IMR-90 (cell line): Measurements from ENCODE around the gene CBX3. TPM values are rescaled to one million over a fixed set of nuclear protein-coding genes. Genes with fewer than 3 reads are reported as not detected.

Experiments
- ATAC-seq: fragments of 200-7000 bp; cut with Tn5 transposase; 2 replicates; pipeline ENCODE4 v1.9.1; 2020; ENCODE audit warnings: low read depth, mild to moderate bottlenecking, moderate library complexity
- BruUV-seq: library from RNA; stranded (reverse); fragments of 400-500 nt; replicated peaks from 2 replicates; lab custom pipeline; 2021; lab: Mats Ljungman, UMichigan
- CTCF ChIA-PET: fragments of 300-600 bp; formaldehyde crosslinking; extraction: SDS; loops from one replicate; lab custom pipeline; 2021; ENCODE audit warnings: antibody characterized with exemption; lab: Yijun Ruan, JAX
- POLR2A ChIA-PET: fragments of 300-600 bp; sonication (Branson Sonifier 250); formaldehyde crosslinking; loops from one replicate; lab custom pipeline; 2022; ENCODE audit warnings: antibody characterized with exemption; ENCODE audit not compliant: unreplicated experiment; lab: Charles Lee
- DNase-seq: peaks from one replicate; pipeline ENCODE4 v3.0.0; 2013
- H2AFZ ChIP-seq: replicated peaks from 2 replicates; pipeline ENCODE3; 2013; ENCODE audit warnings: low read length, mild to moderate bottlenecking; ENCODE audit not compliant: poor library complexity
- H2AK5ac ChIP-seq: 2 replicates; pipeline ENCODE4 v1.6.1; 2013; ENCODE audit warnings: low read depth, low read length, inconsistent platforms
- H2AK9ac ChIP-seq: replicated peaks from 2 replicates; pipeline ENCODE3; 2013; ENCODE audit warnings: mild to moderate bottlenecking, low read depth, low read length, moderate library complexity; ENCODE audit not compliant: poor library complexity
- H2BK120ac ChIP-seq: 2 replicates; pipeline ENCODE4 v1.6.1; 2013; ENCODE audit warnings: low read depth, low read length, inconsistent platforms
- H2BK15ac ChIP-seq: 3 replicates; pipeline ENCODE4 v1.6.1; 2013; ENCODE audit warnings: low read depth, low read length, inconsistent platforms
- H2BK20ac ChIP-seq: 2 replicates; pipeline ENCODE4 v1.6.1; 2013; ENCODE audit warnings: low read depth, mild to moderate bottlenecking, inconsistent platforms, low read length, moderate library complexity
- H2BK5ac ChIP-seq: 2 replicates; pipeline ENCODE4 v1.6.1; 2013; ENCODE audit warnings: mild to moderate bottlenecking, low read depth, low read length, inconsistent platforms; ENCODE audit not compliant: poor library complexity, severe bottlenecking
- H3K14ac ChIP-seq: replicated peaks from 2 replicates; pipeline ENCODE4 v1.6.1; 2013; ENCODE audit warnings: low read depth, low read length, inconsistent platforms
- H3K18ac ChIP-seq: 2 replicates; pipeline ENCODE4 v1.6.1; 2013; ENCODE audit warnings: low read depth, low read length, control low read depth
- H3K23ac ChIP-seq: 2 replicates; pipeline ENCODE4 v1.6.1; 2013; ENCODE audit warnings: low read depth, low read length, inconsistent platforms
- H3K27ac ChIP-seq: 2 replicates; pipeline ENCODE4 v1.5.1; 2013; ENCODE audit warnings: mild to moderate bottlenecking, control low read depth, low read length; ENCODE audit not compliant: insufficient read depth
- H3K27me3 ChIP-seq: 2 replicates; pipeline ENCODE4 v1.6.1; 2013; ENCODE audit warnings: low read length; ENCODE audit not compliant: control insufficient read depth, insufficient read depth
- H3K36me3 ChIP-seq: 2 replicates; pipeline ENCODE4 v1.6.1; 2013; ENCODE audit warnings: low read length, mixed read lengths; ENCODE audit not compliant: control insufficient read depth, insufficient read depth
- H3K4ac ChIP-seq: 2 replicates; pipeline ENCODE4 v1.6.1; 2013; ENCODE audit warnings: low read depth, low read length, inconsistent platforms
- H3K4me1 ChIP-seq: 2 replicates; pipeline ENCODE4 v1.6.1; 2013; ENCODE audit warnings: low read length, mixed read lengths; ENCODE audit not compliant: control insufficient read depth, insufficient read depth
- H3K4me2 ChIP-seq: 2 replicates; pipeline ENCODE4 v1.6.1; 2013; ENCODE audit warnings: low read depth, mild to moderate bottlenecking, control low read depth, low read length, moderate library complexity
- H3K4me3 ChIP-seq: 2 replicates; pipeline ENCODE4 v1.5.1; 2013; ENCODE audit warnings: low read depth, mild to moderate bottlenecking, control low read depth, low read length, moderate library complexity; ENCODE audit not compliant: insufficient read depth
- H3K56ac ChIP-seq: 2 replicates; pipeline ENCODE4 v1.6.1; 2013; ENCODE audit warnings: low read length, inconsistent platforms; ENCODE audit not compliant: insufficient read depth; ENCODE audit errors: extremely low read depth
- H3K79me1 ChIP-seq, 2 experiments: 2 replicates each; pipeline ENCODE4 v1.6.1; 2013; ENCODE audit warnings: low read length in 2 of 2, inconsistent platforms in 1 of 2, low read depth in 1 of 2
- H3K9ac ChIP-seq: 2 replicates; pipeline ENCODE4 v1.6.1; 2013; ENCODE audit warnings: low read depth, low read length, control low read depth
- H3K9me1 ChIP-seq: 2 replicates; pipeline ENCODE4 v1.6.1; 2013; ENCODE audit warnings: low read length, inconsistent platforms; ENCODE audit not compliant: insufficient read depth
- H3K9me3 ChIP-seq: 2 replicates; pipeline ENCODE4 v1.6.1; 2013; ENCODE audit warnings: low read length; ENCODE audit not compliant: control insufficient read depth, insufficient read depth
- H4K20me1 ChIP-seq: 2 replicates; pipeline ENCODE4 v1.6.1; 2013; ENCODE audit warnings: low read length, inconsistent platforms; ENCODE audit not compliant: insufficient read depth
- H4K5ac ChIP-seq: 2 replicates; pipeline ENCODE4 v1.6.1; 2013; ENCODE audit warnings: mild to moderate bottlenecking, low read depth, low read length, control low read depth
- H4K8ac ChIP-seq, 2 experiments: 2 replicates each; pipeline ENCODE4 v1.6.1; 2013; ENCODE audit warnings: low read depth in 2 of 2, low read length in 2 of 2, control low read depth in 1 of 2, inconsistent platforms in 1 of 2
- H4K91ac ChIP-seq: 2 replicates; pipeline ENCODE4 v1.6.1; 2013; ENCODE audit warnings: low read depth, low read length, inconsistent platforms; ENCODE audit not compliant: insufficient read depth
- BHLHE40 ChIP-seq: fragments of 150-350 bp; IDR thresholded peaks from 2 replicates; pipeline ENCODE4 v1.6.1; 2016; ENCODE audit warnings: mild to moderate bottlenecking, low read depth, low read length
- CEBPB ChIP-seq: IDR thresholded peaks from 2 replicates; pipeline ENCODE4 v1.6.1; 2012; ENCODE audit warnings: low read depth, low read length, improper control_type of control experiment
- CHD1 ChIP-seq: IDR thresholded peaks from 2 replicates; pipeline ENCODE4 v1.6.1; 2012; ENCODE audit warnings: low read depth, low read length, improper control_type of control experiment
- MAZ ChIP-seq: IDR thresholded peaks from 2 replicates; pipeline ENCODE4 v1.6.1; 2012; ENCODE audit warnings: low read depth, mild to moderate bottlenecking, low read length, improper control_type of control experiment, moderate library complexity, borderline replicate concordance
- MXI1 ChIP-seq: IDR thresholded peaks from 2 replicates; pipeline ENCODE4 v1.6.1; 2012; ENCODE audit warnings: low read depth, mild to moderate bottlenecking, low read length, moderate library complexity, borderline replicate concordance
- NFE2L2 ChIP-seq: fragments of 150-350 bp; IDR thresholded peaks from 2 replicates; pipeline ENCODE4 v1.6.1; 2016; ENCODE audit warnings: low read depth, mild to moderate bottlenecking, low read length
- POLR2A ChIP-seq: IDR thresholded peaks from 2 replicates; pipeline ENCODE4 v1.6.1; 2012; ENCODE audit warnings: mild to moderate bottlenecking, low read depth, low read length
- RAD21 ChIP-seq: IDR thresholded peaks from 2 replicates; pipeline ENCODE4 v1.6.1; 2012; ENCODE audit warnings: low read length, improper control_type of control experiment
- RFX5 ChIP-seq: IDR thresholded peaks from 2 replicates; pipeline ENCODE4 v1.8.0; 2012; ENCODE audit warnings: low read depth, mild to moderate bottlenecking, low read length, moderate library complexity
- SMC3 ChIP-seq: fragments of 150-350 bp; IDR thresholded peaks from 2 replicates; pipeline ENCODE4 v1.6.1; 2016; ENCODE audit warnings: low read depth, mild to moderate bottlenecking, antibody characterized with exemption, low read length, moderate library complexity
- USF2 ChIP-seq: fragments of 150-350 bp; IDR thresholded peaks from 2 replicates; pipeline ENCODE4 v1.6.1; 2017; ENCODE audit warnings: mild to moderate bottlenecking, antibody characterized with exemption, low read length, low read depth
- WGBS, 2 experiments: methylation state at CpG; one replicate each; pipeline versions ENCODE4 v1.1.5 to v1.1.7; 2013; ENCODE audit warnings: missing lambda C conversion rate in 2 of 2; ENCODE audit not compliant: insufficient read length in 1 of 2; ENCODE audit errors: extremely low coverage in 2 of 2; 5-methylcytosine and 5-hydroxymethylcytosine counted together
- dilution Hi-C: fragments of 300-500 bp; cut with HindIII; formaldehyde crosslinking; loops from one replicate; pipeline ENCODE4 v1.14.3; 2018; ENCODE audit warnings: low sequenced_read_pairs; ENCODE audit not compliant: unreplicated experiment
- in situ Hi-C: fragments of 300-500 bp; cut with MboI; formaldehyde crosslinking; loops from 3 replicates; pipeline ENCODE4 v1.14.3; 2019; ENCODE audit warnings: low sequenced_read_pairs, inconsistent platforms, mixed read lengths
- intact Hi-C: fragments of 100-400 bp; cut with micrococcal nuclease; formaldehyde crosslinking; loops from 2 replicates; pipeline ENCODE4 v1.10.0; 2022
- polyA plus RNA-seq, 3 experiments: library from polyadenylated mRNA; depleted of rRNA; stranded (reverse); fragments of >200 nt; gene quantifications; 2 replicates each; pipeline ENCODE4 v1.2.3, GENCODE V29; 2012; ENCODE audit warnings: low replicate concordance in 1 of 3
- total RNA-seq: library from RNA; depleted of rRNA; stranded (reverse); fragments of >200 nt; gene quantifications from 2 replicates; pipeline ENCODE4 v1.2.3, GENCODE V29; 2012

The CBX3 gene
- total and polyA plus RNA-seq, 2 of the 4 experiments (the other 2 are of a cell fraction), result 38.2 to 76.5 TPM

GRCh38 chr7:26179422-26179821 lies 22.1 kb upstream of the CBX3 start:
- Histone ChIP-seq H3K9me1 (no peaks in the 10 kb centered on the region; the same call in 1 of the 2 replicates), H3K9me3 (no peaks in the 10 kb centered on the region), H4K91ac (no peak overlapping the region), H3K18ac (no peak overlapping the region), H3K4me3 (no peak overlapping the region), H2BK15ac (no peak overlapping the region), H2AK9ac (no peak overlapping the region), H3K79me1 (no peaks in the 10 kb centered on the region), H4K8ac (no peak overlapping the region), H3K56ac (no peak overlapping the region), H2BK5ac (no peak overlapping the region), H2AK5ac (no peak overlapping the region), H2AFZ (no peak overlapping the region), H3K36me3 (no peaks in the 10 kb centered on the region), H2BK120ac (no peak overlapping the region), H3K4ac (no peak overlapping the region), H3K4me2 (no peak overlapping the region), H4K5ac (no peak overlapping the region), H3K14ac (no peak overlapping the region), H3K4me1 (no peaks in the 10 kb centered on the region), H4K20me1 (peaks cover 13% of the 10 kb centered on the region), H3K23ac (no peak overlapping the region), H3K27me3 (no peaks in the 10 kb centered on the region), H3K9ac (no peak overlapping the region), H3K27ac (no peak overlapping the region), H2BK20ac (no peak overlapping the region)
- DNase-seq (no peak), ATAC-seq (no peak)
- in situ Hi-C loops, result no loop called here
- ChIA-PET CTCF (no interaction called here), POLR2A (no interaction called here)
- BruUV-seq, result no TSS peak
- dilution Hi-C loops, result no loop called here
- no CpG with 5 or more reads among the region's 5 CpGs for WGBS, 2 experiments
- TF ChIP-seq MAZ, result no peak
- TF ChIP-seq USF2, result no peak
- TF ChIP-seq MXI1, result no peak
- no peak for TF ChIP-seq RAD21
- TF ChIP-seq RFX5, result no peak
- TF ChIP-seq BHLHE40, result no peak
- TF ChIP-seq POLR2A, result no peak
- TF ChIP-seq CEBPB, result no peak
- no peak for TF ChIP-seq SMC3
- no peak for TF ChIP-seq CHD1
- TF ChIP-seq NFE2L2, result no peak
- intact Hi-C loops, result no loop called here
